Umbilical cord (tissue), 2 donors: ENCODE results near the gene RXRA. TPM values are rescaled to one million over a fixed set of nuclear protein-coding genes. Genes with fewer than 3 reads are reported as not detected.

Experiments used
- DNase-seq: peaks from one replicate; pipeline ENCODE4 v3.0.0-alpha.2; 2015; ENCODE audit warnings: low spot score
- total RNA-seq: library from RNA; depleted of rRNA; stranded (reverse); fragments of >200 nt; gene quantifications from one replicate; pipeline ENCODE4 v1.2.3, GENCODE V29; 2014; ENCODE audit warnings: low replicate concordance; ENCODE audit not compliant: insufficient read depth

Gene RXRA
- total RNA-seq, 1 donor from 2014 or later = 15.9 TPM

GRCh38 chr9:134433101-134433500 lies 106.8 kb downstream of the RXRA start:
- DNase-seq = no peak

GRCh38 chr9:134433909-134434882 lies 107.9 kb downstream of the RXRA start:
- no peak for DNase-seq

GRCh38 chr9:134434894-134435506 lies 108.7 kb downstream of the RXRA start:
- peak; percentile 99 for DNase-seq

- DNase-seq = no peak
Observed at GRCh38 chr9:134435550-134436378, 109.5 kb downstream of the RXRA start.

GRCh38 chr9:134436379-134436762 lies 110.1 kb downstream of the RXRA start:
- DNase-seq = no peak

GRCh38 chr9:134436911-134437310 lies 110.7 kb downstream of the RXRA start:
- DNase-seq = no peak

- peak; percentile 60 for DNase-seq
Observed at GRCh38 chr9:134437403-134438194, 111.3 kb downstream of the RXRA start.

GRCh38 chr9:134438195-134438788 lies 112.0 kb downstream of the RXRA start:
- no peak for DNase-seq

- no peak for DNase-seq
Observed at GRCh38 chr9:134439368-134439784, 113.1 kb downstream of the RXRA start.

- no peak for DNase-seq
Observed at GRCh38 chr9:134440636-134441226, 114.5 kb downstream of the RXRA start.

GRCh38 chr9:134441227-134442084 lies 115.2 kb downstream of the RXRA start:
- no peak for DNase-seq

- peak; percentile 49 for DNase-seq
Observed at GRCh38 chr9:134442085-134442474, 115.8 kb downstream of the RXRA start.

GRCh38 chr9:134442486-134443173 lies 116.4 kb downstream of the RXRA start:
- no peak for DNase-seq

GRCh38 chr9:134443174-134444037 lies 117.2 kb downstream of the RXRA start:
- peak; percentile 79 for DNase-seq

- no peak for DNase-seq
Observed at GRCh38 chr9:134444038-134444315, 117.7 kb downstream of the RXRA start.

- DNase-seq = no peak
Observed at GRCh38 chr9:134445000-134445399, 118.7 kb downstream of the RXRA start.

- peak; percentile 98 for DNase-seq
Observed at GRCh38 chr9:134449180-134449916, 123.1 kb downstream of the RXRA start.
